ENCODE results near the gene PDE4A.
A peak's percentile ranks its signal among the peaks of the same experiment; 100 is the strongest.
"Not testable (repeated sequence)": the region's sequence is repeated elsewhere in the genome, so short reads cannot be mapped to it uniquely, and the experiment has no call there.

Gene PDE4A

DNA sequence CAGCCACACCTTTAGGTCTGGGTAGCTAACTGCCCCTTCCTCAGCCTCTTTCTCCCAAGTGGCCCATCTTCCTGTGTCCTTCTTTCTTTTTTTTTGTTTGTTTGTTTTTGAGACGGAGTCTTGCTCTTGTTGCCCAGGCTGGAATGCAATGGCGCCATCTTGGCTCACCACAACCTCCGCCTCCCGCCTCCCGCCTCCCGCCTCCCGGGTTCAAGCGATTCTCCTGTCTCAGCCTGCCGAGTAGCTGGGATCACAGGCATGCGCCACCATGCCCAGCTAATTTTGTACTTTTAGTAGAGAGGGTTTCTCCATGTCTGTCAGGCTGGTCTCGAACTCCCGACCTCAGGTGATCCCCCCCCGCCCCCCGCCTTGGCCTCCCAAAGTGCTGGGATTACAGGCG, 41.7 kb downstream of the PDE4A start:
- DNase-seq (ENCODE audit: low spot score), result not testable (repeated sequence)

DNA sequence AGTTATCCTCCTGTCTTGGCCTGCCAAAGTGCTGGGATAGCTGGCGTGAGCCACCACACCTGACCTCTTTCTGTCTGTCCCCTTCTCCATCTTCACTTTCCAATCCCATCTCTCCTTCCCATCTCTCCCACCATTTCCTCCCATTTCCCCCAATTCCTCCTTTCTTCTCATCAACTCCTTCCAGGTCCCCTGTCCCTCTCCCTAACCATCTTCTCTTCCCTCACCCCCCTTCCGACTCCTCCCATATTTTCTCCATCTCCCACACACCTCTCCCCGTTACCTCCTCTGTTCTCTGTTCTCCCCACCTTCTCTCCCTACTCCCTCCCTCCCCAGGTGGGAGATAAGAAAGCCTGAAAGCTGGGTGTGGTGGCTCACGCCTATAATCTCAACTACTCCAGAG, 42.2 kb downstream of the PDE4A start:
- no peak for DNase-seq (ENCODE audit: low spot score)

DNA sequence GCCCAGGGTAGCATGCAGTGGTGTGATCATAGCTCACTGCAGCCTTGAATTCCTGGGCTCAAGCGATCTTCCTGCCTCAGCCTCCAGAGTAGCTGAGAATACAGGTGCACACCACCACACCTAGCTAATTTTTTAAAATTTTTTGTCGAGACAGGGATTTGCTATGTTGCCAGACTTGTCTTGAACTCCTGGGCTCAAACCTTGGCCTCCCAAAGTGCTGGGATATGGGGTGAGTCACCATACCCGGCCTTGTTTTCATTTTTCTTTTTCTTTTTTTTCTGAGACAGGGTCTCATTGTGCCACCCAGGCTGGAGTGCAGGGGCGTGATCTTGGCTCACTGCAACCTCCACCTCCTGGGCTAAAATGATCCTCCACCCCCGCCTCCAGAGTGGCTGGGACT, 44.1 kb downstream of the PDE4A start:
- no peak for DNase-seq (ENCODE audit: low spot score)

DNA sequence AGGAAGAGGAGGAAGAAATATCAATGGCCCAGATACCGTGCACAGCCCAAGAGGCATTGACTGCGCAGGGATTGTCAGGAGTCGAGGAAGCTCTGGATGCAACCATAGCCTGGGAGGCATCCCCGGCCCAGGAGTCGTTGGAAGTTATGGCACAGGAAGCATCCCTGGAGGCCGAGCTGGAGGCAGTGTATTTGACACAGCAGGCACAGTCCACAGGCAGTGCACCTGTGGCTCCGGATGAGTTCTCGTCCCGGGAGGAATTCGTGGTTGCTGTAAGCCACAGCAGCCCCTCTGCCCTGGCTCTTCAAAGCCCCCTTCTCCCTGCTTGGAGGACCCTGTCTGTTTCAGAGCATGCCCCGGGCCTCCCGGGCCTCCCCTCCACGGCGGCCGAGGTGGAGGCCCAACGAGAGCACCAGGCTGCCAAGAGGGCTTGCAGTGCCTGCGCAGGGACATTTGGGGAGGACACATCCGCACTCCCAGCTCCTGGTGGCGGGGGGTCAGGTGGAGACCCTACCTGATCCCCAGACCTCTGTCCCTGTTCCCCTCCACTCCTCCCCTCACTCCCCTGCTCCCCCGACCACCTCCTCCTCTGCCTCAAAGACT, 46.9 kb downstream of the PDE4A start:
- DNase-seq (ENCODE audit: low spot score), result peak; percentile 22

DNA sequence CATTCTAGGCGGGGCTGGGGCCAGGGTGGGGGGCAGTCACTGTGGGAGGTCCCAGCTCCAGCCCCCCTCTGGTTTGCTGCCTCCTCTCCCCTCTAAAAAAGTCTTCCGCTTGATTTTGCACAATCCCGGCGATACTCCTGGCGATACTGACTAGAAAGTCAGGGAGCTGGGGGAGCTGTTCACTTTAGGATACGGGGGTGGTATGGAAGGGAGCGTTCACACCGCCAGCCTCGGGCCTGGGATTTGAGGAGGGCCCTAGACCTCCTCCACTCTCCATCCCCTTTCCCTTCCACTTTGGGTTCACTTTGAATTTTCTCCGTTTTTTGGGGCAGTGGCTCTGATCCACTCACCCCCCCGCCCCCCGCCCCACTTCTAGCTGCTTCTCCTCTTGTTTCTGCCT, 47.8 kb downstream of the PDE4A start:
- DNase-seq (ENCODE audit: low spot score), result no peak

DNA sequence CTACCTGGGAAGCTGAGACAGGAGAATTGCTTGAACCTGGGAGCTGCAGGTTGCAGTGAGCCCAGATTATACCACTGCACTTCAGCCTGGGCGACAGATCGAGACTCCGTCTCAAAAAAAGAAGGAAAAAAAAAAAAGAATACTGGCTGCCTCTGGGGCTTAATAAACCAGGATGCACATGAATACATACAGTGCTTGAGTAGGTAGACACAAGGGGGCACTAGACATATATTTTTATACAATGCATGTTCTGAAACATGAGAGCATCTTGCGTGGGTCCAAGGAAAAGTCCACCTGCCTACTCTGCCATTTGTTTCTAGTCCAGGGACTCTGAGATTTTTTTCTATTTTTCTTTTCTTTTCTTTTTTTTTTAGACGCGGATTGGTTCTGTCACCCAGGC, 51.6 kb downstream of the PDE4A start:
- peak; percentile 62 for DNase-seq (ENCODE audit: low spot score)

DNA sequence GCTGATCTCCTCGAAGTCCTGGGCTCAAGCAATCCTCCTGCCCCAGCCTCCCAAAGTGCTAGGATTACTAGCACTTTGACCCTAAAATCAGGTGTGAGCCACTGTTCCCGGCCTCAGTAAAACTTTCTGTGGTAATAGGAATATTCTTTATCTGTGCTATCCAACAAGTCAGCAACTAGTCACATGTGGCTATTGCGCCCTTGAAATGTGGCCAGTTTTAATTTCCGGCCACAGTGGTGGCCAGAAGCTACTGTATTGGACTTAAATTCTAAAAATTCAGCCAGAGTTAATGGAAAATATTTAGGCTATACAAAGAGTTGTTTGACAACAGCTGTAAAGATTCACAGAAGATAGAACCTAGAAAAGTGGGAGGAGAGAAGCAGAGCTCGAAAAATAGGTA, 52.9 kb downstream of the PDE4A start:
- DNase-seq (ENCODE audit: low spot score), result no peak

DNA sequence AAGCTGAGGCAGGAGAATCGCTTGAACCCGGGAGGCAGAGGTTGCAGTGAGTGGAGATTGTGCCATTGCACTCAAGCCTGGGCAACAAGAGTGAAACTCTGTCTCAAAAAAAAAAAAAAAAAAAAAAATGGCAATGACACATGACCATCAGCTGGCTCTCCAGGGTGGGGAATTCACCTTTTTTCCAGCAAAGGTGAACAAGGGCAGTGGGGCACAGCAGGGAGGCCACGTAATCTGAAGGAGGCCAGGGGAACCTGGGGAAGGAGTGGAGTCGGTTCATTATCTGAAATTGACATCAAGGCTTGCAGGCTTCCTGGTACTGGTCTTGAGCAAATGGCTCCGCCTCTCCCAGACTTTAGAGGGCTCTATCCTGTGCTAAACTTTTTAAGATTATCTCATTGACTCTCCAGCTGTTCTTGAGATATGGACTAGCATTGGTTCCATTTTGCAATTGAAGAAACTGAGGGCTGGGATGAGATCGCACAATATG, 54.7 kb downstream of the PDE4A start:
- peak; percentile 14 for DNase-seq (ENCODE audit: low spot score)

DNA sequence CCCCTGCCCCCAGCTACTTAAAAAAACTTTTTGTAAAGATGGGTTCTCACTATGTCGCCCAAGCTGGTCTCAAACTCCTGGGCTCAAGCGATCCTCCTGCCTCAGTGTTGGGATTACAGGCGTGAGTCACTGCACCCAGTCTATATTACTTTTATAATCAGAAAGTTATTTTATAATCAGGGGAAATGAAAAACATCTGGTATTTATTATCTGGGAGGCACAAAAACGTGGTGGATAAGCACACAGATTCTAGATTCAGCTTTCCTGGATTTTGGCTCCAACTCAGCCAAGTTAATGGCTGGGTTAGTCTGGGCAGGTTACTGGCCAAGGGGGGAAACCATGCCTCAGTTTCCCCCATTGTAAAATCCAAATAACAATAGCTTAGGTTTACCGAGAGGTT, 58.1 kb downstream of the PDE4A start:
- no peak for DNase-seq (ENCODE audit: low spot score)

DNA sequence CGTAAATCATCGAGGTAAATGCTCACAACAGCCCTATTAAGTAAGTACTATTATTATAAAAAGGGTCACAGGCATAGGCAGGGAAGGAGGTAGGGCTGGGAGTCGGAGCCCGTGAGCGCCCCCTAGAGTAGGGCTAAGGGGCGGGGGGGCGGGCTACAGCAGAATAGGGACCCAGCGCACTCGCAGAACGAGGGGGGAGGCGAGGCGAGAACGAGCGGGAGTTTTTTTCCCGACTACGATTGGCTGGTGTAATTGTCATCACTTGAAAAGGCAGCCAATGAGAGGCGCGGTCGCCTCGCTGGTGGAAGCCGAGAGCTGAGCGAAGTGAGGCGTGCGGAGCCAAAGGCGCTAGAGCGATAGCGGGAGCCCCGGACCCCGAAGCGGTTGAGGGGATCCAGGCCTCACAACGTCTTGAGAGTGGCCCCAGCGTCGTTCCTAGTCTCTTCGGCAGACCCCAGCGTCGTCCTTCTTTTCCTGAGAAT, 58.6 kb downstream of the PDE4A start:
- peak; percentile 91 for DNase-seq (ENCODE audit: low spot score)

DNA sequence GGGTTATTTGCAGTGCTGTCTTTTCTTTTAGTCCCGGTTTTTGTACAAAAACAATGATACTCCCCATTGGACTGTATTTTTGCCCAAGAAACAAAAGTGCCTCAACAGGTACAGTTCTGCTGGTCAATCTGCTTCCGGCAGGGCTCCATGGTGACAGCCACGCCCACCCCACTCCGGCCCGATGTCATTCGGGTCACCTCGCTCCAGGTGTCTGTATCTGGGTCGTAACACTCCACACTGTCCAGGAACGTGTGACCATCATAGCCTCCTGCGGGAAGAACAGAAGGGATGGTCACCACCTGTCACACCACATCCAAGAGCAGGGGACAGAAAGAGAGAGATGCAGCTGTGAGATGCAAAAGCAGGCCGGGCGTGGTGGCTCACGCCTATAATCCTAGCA, 66.2 kb downstream of the PDE4A start:
- no peak for DNase-seq (ENCODE audit: low spot score)

DNA sequence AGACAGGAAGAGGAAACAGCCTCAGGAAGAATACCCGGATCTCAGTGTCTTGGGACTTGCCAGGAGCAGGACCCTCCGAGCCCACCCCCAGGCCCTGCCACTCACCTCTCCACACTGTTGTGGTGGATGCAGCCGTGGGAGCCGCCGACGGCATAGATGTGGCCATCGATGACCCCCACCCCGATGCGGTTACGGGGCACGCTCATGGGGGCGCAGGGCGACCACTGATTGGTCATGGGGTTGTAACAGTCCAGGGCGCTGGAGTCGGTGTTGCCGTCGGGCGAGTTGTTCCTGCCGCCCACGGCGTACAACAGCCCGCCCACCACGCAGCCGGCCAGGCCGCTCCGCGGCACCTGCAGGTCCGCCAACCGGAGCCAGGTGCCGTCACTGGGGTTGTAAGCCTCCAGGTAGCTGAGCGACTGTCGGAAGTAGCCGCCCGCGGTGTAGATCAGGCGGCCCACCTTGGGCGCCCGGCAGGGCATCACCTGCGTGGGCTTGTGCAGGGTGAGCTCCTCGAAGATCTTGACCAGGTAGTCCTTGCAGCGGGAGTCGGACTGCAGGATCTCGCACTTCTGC, 71.2 kb downstream of the PDE4A start:
- DNase-seq (ENCODE audit: low spot score), result no peak

DNA sequence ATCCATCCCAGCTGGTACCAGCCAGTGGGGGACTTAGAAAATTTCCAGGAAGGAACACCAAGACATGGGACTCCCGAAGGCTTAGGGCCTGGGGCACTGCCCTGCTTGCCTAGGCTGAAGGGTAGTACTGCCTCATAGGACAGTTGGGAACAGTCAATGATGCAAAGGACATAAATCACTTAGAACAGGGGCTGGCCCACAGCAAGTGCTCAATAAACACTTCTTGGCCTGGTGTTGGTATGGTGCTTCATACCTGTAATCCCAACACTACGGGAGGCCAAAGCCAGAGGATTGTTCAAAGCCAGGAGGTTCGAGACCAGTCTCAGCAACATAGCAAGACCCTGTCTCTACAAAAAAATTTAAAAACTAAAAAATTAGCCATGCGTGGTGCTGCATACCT, 77.0 kb downstream of the PDE4A start:
- DNase-seq (ENCODE audit: low spot score), result no peak

DNA sequence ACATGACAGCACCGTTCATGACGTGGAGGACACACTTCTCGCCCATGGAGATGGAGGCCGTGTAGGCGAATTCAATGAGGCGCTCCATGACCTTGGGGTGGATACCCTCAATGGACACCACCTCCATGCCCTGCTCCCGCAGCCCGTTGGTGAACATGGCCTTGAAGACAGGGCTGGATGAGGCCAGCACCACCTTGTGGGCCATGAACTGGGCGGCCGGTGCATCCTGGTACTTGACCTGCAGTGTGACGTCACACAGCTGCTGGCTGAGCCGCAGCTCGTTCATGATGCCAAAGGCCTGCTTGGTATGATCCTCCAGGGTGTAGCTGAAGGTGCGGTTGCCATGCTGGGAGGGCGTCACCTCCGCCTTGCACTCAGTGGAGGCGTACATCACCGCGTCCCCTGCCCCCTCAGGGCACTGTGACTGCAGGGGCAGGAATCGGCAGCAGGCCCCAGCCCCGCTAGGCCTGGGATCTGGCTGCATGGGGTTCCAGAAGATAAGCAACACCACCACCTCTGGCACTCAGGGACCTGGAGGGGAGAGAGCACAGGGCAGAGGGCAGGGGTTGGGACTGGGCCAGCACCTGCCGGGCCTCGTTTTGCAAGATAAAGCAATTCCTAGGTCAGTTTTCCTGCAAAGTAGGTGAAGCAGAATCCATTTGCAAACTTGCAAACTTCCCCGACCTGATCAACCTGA, 79.4 kb downstream of the PDE4A start:
- no peak for DNase-seq (ENCODE audit: low spot score)

DNA sequence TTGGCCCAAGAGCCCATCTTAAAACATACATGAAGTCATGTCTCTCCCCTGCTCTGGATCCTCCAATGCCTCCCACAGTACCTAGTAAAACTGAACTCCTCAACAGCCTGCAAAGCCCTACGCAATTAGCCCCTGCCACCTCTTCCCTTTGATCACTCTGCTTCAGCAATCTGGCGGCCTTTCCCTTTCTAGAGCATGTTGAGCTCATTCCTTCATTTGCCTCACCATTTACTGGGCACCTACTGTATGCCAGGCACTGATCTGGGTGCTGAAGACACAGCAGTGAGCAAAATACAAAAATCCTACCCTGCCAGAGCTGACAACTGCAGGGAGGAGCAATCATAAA, 79.9 kb downstream of the PDE4A start:
- no peak for DNase-seq (ENCODE audit: low spot score)

DNA sequence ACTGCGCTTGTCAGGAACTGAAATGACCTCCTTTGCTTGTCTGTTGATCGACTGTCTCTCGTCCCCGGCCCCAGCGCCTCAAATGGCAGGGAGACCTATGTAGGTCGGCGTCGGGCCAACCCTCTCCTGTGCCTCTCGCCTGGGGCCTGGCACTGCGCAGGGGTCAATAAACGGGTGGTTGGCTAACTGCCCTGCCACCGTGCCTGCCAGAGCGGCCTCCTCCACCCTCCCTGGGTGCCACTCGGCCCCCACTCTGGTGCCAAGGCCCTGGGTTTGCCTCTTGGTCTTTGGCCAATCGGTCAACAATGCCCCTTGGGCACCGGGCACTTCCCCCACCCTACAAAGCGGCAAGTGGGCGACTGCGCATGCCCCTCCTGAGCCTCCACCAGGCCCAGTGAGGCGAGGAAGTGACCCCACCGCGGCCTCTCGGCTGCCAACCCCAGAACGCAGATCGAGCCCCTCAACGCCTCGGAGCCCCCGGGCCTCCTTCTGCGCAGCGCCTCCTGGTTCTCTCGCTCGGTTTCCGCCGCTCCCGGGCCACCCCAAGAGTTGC, 81.7 kb downstream of the PDE4A start:
- DNase-seq (ENCODE audit: low spot score), result peak; percentile 67

DNA sequence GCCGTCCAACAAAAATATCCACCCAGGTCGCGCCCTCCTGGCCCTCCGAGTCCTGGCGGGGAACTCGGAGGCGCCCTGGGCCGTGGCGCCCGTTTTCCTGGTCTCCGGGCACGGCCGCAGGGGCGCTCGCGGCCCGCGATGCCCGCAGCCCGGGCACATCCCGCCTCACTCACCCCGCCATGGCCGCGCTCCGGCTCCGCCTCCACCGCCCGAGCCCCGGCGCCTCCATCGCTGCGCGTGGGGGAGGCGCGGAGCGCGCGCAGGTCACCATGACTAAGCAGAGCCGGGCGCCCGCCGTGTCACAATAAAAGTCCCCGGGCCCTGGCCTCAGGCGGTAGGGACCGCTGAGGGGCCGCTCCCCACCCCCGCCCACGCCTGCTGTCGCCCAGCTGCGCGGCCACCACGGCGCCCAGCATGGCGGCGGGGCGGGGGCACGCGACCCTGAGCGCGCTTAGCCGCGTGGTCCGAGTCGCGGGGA, 82.2 kb downstream of the PDE4A start:
- peak; percentile 97 for DNase-seq (ENCODE audit: low spot score)

DNA sequence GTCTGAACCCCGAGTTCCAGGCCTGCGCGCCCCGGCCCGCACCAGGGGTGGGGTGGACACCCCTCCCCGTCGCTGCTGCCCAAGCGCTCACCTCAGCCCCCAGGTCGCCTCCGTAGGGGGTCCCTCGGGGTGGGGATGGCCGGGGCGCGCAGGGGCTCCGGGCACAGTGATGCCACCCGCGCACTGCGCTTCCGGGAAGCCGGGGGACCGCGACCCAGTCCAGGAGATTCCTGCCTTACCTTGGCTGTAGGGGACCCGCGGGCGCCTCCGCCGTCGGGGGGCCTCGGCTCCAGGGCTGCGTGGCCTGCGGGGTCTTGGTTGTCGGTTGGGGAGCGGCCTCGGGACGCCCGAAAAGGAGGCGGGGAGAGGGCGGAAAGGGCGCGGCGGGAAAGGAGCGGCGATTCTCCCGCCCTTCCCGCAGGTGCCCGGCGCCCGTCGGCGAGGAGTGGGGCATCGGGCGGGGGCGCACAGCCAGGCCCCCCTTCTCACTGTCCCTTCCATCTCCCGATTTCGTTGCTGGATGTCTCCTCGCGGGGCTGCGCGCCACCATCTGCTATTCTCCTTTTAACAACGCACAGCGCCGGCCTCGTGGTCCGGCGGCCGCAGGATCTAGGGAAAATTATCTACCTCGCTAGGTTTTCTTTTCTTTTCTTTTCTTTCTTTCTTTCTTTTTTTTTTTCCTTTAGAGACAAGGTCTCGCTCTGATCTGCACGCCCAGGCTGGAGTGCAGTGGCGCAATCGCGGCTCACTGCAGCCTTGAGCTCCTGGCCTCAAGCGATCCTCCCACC, 82.9 kb downstream of the PDE4A start, which contains the start of gene KEAP1:
TSS of gene KEAP1 (minus strand) at position 355 of the 788 bp plus-strand sequence. CDS start 3,323 bp downstream, outside the sequence.
- peak; percentile 78 for DNase-seq (ENCODE audit: low spot score)

DNA sequence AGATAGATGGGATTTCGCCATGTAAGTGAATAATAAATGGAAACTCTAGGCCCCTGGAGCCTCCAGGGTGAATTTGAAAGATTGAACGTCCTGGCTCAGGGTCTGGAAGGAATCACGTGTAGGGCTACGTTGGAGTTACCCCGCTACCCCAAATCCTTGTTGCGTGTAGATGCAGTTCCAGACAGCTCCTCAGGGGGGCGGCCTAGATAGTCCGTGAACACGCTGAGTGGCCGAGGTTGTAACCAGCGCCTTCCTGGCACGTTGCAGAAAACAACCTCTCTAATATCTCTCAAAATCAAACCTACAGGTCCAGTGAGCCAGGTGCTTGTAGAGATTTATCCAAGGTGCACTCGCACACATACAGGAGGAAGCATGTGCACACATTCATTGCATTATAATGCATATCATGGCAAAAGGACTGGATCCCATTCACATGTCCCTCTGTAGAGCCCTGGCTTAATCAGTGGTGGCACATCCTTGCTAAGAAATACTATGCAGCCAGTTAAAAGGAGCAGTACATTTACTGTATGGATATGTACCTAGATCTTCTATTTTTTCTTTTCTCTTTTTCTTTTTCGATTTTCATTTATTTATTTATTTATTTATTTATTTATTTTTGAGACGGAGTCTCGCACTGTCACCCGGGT, 85.4 kb downstream of the PDE4A start:
- peak; percentile 48 for DNase-seq (ENCODE audit: low spot score)

DNA sequence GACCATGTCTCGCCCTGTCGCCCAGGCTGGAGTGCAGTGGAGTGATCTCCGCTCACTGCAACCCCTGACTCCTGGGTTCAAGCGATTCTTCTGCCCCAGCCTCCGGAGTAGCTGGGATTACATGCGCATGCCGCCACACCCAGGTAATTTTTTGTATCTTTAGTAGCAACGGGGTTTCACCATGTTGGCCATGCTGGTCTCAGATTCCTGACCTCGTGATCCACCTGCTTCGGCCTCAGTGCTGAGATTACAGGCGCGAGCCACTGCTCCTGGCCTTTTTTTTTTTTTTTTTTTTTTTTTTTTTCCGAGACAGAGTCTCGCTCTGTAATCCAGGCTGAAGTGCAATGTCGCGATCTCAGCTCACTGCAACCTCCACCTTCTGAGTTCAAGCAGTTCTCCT, 87.7 kb downstream of the PDE4A start:
- no peak for DNase-seq (ENCODE audit: low spot score)

DNA sequence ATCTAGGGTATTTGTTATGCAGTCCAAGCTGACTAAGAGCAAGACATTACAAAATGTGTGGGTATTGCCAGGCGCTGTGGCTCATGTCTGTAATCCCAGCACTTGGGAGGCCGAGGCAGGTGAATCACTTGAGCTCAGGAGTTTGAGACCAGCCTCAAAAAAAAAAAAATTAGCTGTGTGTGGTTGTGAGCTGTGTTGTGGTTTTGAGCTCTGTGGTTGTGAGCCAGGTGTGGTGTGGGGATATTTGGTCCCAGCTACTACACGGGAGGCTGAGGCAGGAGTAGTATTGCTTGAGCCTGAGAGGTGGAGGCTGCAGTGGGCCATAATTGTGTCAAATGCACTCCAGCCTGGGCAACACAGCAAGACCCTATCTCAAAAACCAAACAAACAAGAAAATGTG, 88.4 kb downstream of the PDE4A start:
- DNase-seq (ENCODE audit: low spot score), result no peak
